Spleen (tissue), 11 donors: ENCODE measurements around the gene PPP1R3G. TPM values are rescaled to one million over a fixed set of nuclear protein-coding genes. Genes with fewer than 3 reads are reported as not detected.

Source experiments
- DNase-seq: peaks from one replicate; pipeline ENCODE4 v3.0.0-alpha.2; 2020
- H3K27ac ChIP-seq, 8 donors: fragments of 200-600 bp; sonication (generic) in 7 of 8; 1 replicate in 4 of 8; 2 replicates in 4 of 8; pipeline versions ENCODE4 v1.5.0 to v1.8.0; 2016 to 2021; ENCODE audit warnings: inconsistent platforms in 4 of 8, mild to moderate bottlenecking in 4 of 8, moderate library complexity in 1 of 8
- H3K27me3 ChIP-seq, 7 donors: fragments of 200-600 bp; sonication (generic) in 6 of 7; replicated peaks in 1 of 7; 1 replicate in 4 of 7; 2 replicates in 3 of 7; pipeline versions ENCODE4 v1.5.0 to v1.8.0; 2016 to 2021; ENCODE audit warnings: inconsistent platforms in 3 of 7, mild to moderate bottlenecking in 1 of 7
- H3K36me3 ChIP-seq, 6 donors: fragments of 200-600 bp; sonication (generic) in 5 of 6; 1 replicate in 4 of 6; 2 replicates in 2 of 6; pipeline versions ENCODE4 v1.5.0 to v1.8.0; 2016 to 2021; ENCODE audit warnings: inconsistent platforms in 2 of 6
- H3K4me1 ChIP-seq, 6 donors: fragments of 200-600 bp; sonication (generic) in 5 of 6; 1 replicate in 3 of 6; 2 replicates in 3 of 6; pipeline versions ENCODE4 v1.5.0 to v1.8.0; 2016 to 2021; ENCODE audit warnings: inconsistent platforms in 3 of 6
- H3K4me3 ChIP-seq, 8 donors: fragments of 200-600 bp; sonication (generic) in 7 of 8; 1 replicate in 4 of 8; 2 replicates in 4 of 8; pipeline versions ENCODE4 v1.5.0 to v1.8.0; 2016 to 2021; ENCODE audit warnings: inconsistent platforms in 4 of 8, mild to moderate bottlenecking in 4 of 8, moderate library complexity in 2 of 8
- H3K9me3 ChIP-seq, 8 donors: fragments of 200-600 bp; sonication (generic) in 7 of 8; 1 replicate in 4 of 8; 2 replicates in 4 of 8; pipeline versions ENCODE4 v1.5.0 to v1.8.0; 2016 to 2021; ENCODE audit warnings: inconsistent platforms in 4 of 8
- CTCF ChIP-seq, 11 experiments: fragments of 200-600 bp in 7 of 11; fragments of 450-650 bp in 4 of 11; sonication (generic) in 4 of 11; IDR thresholded peaks in 8 of 11; conservative IDR thresholded peaks in 3 of 11; 1 replicate in 7 of 11; 2 replicates in 4 of 11; pipeline versions ENCODE4 v1.4.0 to v1.8.0; 2016 to 2021; ENCODE audit warnings: antibody characterized with exemption in 11 of 11, inconsistent platforms in 4 of 11, mild to moderate bottlenecking in 1 of 11
- POLR2A ChIP-seq, 3 donors: fragments of 450-650 bp; IDR thresholded peaks; one replicate each; pipeline ENCODE4 v1.5.1; 2017; ENCODE audit warnings: antibody characterized with exemption in 3 of 3, mild to moderate bottlenecking in 1 of 3
- POLR2AphosphoS5 ChIP-seq, 3 donors: sonication (generic); formaldehyde crosslinking; IDR thresholded peaks; one replicate each; pipeline ENCODE4 v1.5.1; 2017; ENCODE audit warnings: antibody characterized with exemption in 3 of 3
- WGBS, 5 donors: extraction: QIAGEN DNeasy Blood & Tissue Kit in 3 of 5; methylation state at CpG; one replicate each; pipeline versions ENCODE4 v1.1.5 to v1.1.7; 2013 to 2018; 5-methylcytosine and 5-hydroxymethylcytosine counted together
- intact Hi-C: fragments of 100-400 bp; cut with DNase I; formaldehyde crosslinking; loops from one replicate; pipeline ENCODE4 v1.15.0; 2023; ENCODE audit warnings: low total_unique reads
- polyA plus RNA-seq, 3 donors: library from polyadenylated mRNA; stranded (reverse); fragments of 200-250 nt; gene quantifications; one replicate each; pipeline ENCODE4 v1.2.1, GENCODE V29; 2013
- total RNA-seq, 7 donors: library from RNA; depleted of rRNA in 3 of 7; stranded (reverse); fragments of >200 nt in 3 of 7; fragmentation: NEBNext Ultra II Directional in 4 of 7; extraction: Animal tissue kit (Norgen Biotek cat#: 25700) in 4 of 7; gene quantifications; one replicate each; pipeline versions ENCODE4 v1.1.0 to v1.2.1, GENCODE V29; 2016 to 2021
- donor health status: healthy with polysubstance abuse.
- donor health status: DM: no; HTN: no; CAD: no; lungs with moderate emphysema.
- donor health status: DM: no; HTN: no; CAD: no.
- donor health status: Bipolar disorder and iron deficiency.
- donor health status: healthy.
- donor health status: DM: no; HTN: no; CAD: no.
- donor health status: DM: yes; HTN: yes; CAD: no.

Gene PPP1R3G
- total and polyA plus RNA-seq, 10 donors, result 0.54 to 10.1 (median 4.5) TPM

GRCh38 chr6:5087389-5087788 is 2.2 kb downstream of the PPP1R3G start:
- TF ChIP-seq POLR2AphosphoS5 (IDR thresholded peaks at IDR 0.05) (peak; percentile 11 to 45 (median 43)), POLR2A (IDR thresholded peaks at IDR 0.05) (no peak)
- intact Hi-C loops, result no loop called here
- H3K9me3 ChIP-seq, result no peaks in the 10 kb centered on the region
- H3K27me3 ChIP-seq, result peaks cover 0 to 56% (median 28%) of the 10 kb centered on the region in 7 donors
- WGBS, 5 donors, result 57 to 86% (median 67%) methylated on average over 15 to 19 of the region's 19 CpGs
- peaks cover 10 to 90% (median 54%) of the 10 kb centered on the region in 6 donors for H3K4me1 ChIP-seq
- no peaks in the 10 kb centered on the region for H3K36me3 ChIP-seq
- H3K4me3 ChIP-seq, result peak overlapping the region in 1 of 8 donors; percentile 12
- peak overlapping the region in 5 of 8 donors; percentile 3 to 92 (median 85) for H3K27ac ChIP-seq
- no peak for DNase-seq

GRCh38 chr6:5088780-5089179 is 3.6 kb downstream of the PPP1R3G start:
- H3K36me3 ChIP-seq, result no peaks in the 10 kb centered on the region
- intact Hi-C loops, result no loop called here
- peaks cover 0 to 46% (median 28%) of the 10 kb centered on the region in 7 donors for H3K27me3 ChIP-seq
- DNase-seq, result no peak
- no peaks in the 10 kb centered on the region for H3K9me3 ChIP-seq
- no peak overlapping the region for H3K27ac ChIP-seq
- H3K4me1 ChIP-seq, result peaks cover 10 to 77% (median 48%) of the 10 kb centered on the region in 6 donors
- 63 to 87% (median 79%) methylated on average over 3 of the region's 3 CpGs for WGBS, 5 donors
- H3K4me3 ChIP-seq, result no peak overlapping the region
- no peak for TF ChIP-seq POLR2AphosphoS5 (IDR thresholded peaks at IDR 0.05)
- no peak for TF ChIP-seq POLR2A (IDR thresholded peaks at IDR 0.05)
- no peak for TF ChIP-seq CTCF (IDR thresholded peaks at IDR 0.05 in 8 of 11, conservative IDR thresholded peaks at IDR 0.05 in 3 of 11)

- Histone ChIP-seq H3K4me1 (peaks cover 8 to 69% (median 38%) of the 10 kb centered on the region in 6 donors), H3K27me3 (peaks cover 0 to 41% (median 20%) of the 10 kb centered on the region in 7 donors), H3K9me3 (no peaks in the 10 kb centered on the region), H3K36me3 (no peaks in the 10 kb centered on the region), H3K4me3 (no peak overlapping the region), H3K27ac (peak overlapping the region in 3 of 8 donors; percentile 3 to 27 (median 27))
- no peak for DNase-seq
- intact Hi-C loops, result no loop called here
- TF ChIP-seq POLR2A (IDR thresholded peaks at IDR 0.05) (no peak), CTCF (IDR thresholded peaks at IDR 0.05 in 8 of 11, conservative IDR thresholded peaks at IDR 0.05 in 3 of 11) (no peak), POLR2AphosphoS5 (IDR thresholded peaks at IDR 0.05) (no peak)
- WGBS, 5 donors, result 35 to 52% (median 44%) methylated on average over 5 of the region's 5 CpGs
Observed at GRCh38 chr6:5089481-5090438, 4.6 kb downstream of the PPP1R3G start.

- Histone ChIP-seq H3K9me3 (no peaks in the 10 kb centered on the region), H3K27ac (peak overlapping the region in 2 of 8 donors; percentile 3 to 27), H3K27me3 (peaks cover 0 to 32% (median 12%) of the 10 kb centered on the region in 7 donors), H3K36me3 (no peaks in the 10 kb centered on the region), H3K4me1 (peaks cover 4 to 64% (median 29%) of the 10 kb centered on the region in 6 donors), H3K4me3 (no peak overlapping the region)
- intact Hi-C loops, result no loop called here
- no peak for TF ChIP-seq POLR2A (IDR thresholded peaks at IDR 0.05)
- TF ChIP-seq CTCF (IDR thresholded peaks at IDR 0.05 in 8 of 11, conservative IDR thresholded peaks at IDR 0.05 in 3 of 11), result no peak
- TF ChIP-seq POLR2AphosphoS5 (IDR thresholded peaks at IDR 0.05), result no peak
- WGBS, 5 donors, result 53 to 69% (median 67%) methylated on average over 5 to 7 of the region's 7 CpGs
- no peak for DNase-seq
Observed at GRCh38 chr6:5090603-5091002, 5.5 kb downstream of the PPP1R3G start.
